HG03139 (cell line): Measurements from ENCODE around the gene SPNS3.

Source experiments
- ATAC-seq: cut with Tn5 transposase; IDR thresholded peaks from one replicate; pipeline ENCODE4 v1.9.1; 2021; ENCODE audit not compliant: unreplicated experiment

Gene SPNS3, protein sequence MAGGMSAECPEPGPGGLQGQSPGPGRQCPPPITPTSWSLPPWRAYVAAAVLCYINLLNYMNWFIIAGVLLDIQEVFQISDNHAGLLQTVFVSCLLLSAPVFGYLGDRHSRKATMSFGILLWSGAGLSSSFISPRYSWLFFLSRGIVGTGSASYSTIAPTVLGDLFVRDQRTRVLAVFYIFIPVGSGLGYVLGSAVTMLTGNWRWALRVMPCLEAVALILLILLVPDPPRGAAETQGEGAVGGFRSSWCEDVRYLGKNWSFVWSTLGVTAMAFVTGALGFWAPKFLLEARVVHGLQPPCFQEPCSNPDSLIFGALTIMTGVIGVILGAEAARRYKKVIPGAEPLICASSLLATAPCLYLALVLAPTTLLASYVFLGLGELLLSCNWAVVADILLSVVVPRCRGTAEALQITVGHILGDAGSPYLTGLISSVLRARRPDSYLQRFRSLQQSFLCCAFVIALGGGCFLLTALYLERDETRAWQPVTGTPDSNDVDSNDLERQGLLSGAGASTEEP

DNA sequence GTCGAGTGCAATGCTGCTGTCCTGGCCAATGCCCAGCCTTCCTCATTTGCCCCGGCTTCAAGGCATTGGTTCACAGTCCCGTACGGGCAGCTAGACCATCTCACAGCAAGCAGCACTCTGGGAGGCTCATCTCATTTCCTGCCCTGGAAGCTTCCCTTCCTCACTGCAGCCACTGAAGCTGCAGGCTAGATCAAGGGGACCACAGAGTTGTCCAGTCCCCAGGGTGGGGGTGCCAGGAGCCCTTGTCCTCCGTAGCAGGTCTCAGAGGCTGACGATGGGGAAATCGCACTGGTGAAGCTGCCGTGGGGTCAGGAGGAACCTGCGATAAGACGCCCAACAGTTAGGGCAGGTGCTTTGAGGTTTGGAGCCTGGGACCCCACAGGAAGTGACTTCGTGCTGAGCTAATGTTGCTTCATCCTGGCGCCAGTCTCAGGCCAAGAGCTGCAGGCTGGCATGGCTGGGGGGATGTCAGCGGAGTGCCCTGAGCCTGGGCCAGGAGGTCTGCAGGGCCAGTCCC lies at the start of gene SPNS3:
Gene SPNS3 (plus strand): TSS at position 426 of the 517 bp plus-strand sequence. CDS start 28 bp downstream, at position 454.
- ATAC-seq, result no peak

DNA sequence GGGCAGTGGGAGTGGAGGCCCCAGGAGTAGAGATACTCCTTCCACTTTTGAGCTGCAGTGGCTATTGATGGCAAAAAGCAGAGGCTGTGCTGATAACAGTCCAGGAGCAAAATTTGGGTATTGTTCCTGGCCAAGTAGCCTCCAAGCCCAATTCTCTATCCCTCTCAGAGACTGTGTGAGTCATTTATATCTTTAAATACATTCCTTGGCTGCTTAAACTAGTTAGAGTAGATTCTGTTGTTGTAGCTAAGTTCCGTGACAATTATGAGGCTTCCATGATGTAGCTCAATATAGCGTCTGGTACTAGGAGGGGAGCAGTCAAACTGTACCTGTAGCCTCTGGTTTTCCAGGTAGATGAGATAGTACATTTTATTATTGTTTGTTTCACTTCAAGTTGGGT lies 47.3 kb upstream of the SPNS3 start:
- no peak for ATAC-seq

DNA sequence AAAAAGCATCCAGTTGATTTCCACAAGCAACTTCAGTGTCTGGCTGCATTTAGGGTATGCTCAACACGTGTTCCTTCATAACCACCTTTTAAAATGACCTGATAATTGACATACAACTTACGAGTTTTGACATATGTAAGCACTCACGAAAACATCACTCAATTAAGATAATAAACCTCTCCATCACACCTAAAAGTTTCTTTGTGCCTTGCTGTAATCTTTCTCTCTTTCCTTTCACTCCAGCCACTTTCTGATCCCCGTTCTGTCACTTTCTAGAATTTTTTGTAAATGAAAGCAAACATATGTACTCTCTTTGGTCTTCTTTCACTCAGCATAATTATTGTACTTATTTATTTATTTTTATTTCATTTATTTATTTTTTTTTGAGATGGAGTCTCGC lies 46.6 kb upstream of the SPNS3 start:
- ATAC-seq, result no peak

DNA sequence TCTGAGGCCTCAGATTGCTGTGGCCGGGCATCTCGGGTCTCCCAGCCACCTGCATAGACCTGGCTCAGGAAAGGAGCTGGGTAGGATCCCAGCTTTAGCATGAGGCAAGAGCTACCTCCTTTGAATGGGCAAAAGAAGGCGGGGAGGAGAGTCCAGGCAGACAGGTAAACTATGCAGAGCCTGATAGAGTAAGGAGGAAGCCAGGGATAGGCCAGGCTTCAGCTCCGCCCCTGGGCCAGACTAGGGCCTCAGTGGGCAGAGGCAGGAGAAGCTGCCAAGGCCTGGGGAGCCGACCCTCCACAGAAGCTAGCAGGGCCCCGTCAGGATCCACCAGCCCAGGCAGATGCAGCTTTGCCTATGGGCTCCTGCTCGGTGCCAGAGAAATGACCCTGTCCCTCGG lies 44.7 kb upstream of the SPNS3 start:
- ATAC-seq, result no peak

DNA sequence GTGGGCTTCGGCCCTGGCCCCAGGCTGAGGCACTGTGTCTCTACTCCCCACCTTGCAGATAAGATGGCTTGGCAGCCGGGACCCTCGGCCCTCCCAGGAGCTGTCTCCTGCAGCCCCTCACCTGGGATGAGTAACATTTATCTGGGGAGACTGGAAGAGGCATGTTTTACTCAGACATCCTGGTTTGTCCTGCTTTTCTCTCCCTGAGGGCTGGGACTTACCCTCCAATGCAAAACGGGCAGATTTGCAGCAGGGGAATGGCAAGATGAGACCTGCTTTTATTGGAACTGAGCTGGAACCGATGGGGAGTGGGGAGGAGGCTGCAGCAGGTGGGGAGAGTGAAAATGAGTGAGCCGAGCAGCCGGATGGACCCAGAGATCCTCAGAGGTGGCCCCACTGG lies 39.9 kb upstream of the SPNS3 start:
- ATAC-seq, result no peak

DNA sequence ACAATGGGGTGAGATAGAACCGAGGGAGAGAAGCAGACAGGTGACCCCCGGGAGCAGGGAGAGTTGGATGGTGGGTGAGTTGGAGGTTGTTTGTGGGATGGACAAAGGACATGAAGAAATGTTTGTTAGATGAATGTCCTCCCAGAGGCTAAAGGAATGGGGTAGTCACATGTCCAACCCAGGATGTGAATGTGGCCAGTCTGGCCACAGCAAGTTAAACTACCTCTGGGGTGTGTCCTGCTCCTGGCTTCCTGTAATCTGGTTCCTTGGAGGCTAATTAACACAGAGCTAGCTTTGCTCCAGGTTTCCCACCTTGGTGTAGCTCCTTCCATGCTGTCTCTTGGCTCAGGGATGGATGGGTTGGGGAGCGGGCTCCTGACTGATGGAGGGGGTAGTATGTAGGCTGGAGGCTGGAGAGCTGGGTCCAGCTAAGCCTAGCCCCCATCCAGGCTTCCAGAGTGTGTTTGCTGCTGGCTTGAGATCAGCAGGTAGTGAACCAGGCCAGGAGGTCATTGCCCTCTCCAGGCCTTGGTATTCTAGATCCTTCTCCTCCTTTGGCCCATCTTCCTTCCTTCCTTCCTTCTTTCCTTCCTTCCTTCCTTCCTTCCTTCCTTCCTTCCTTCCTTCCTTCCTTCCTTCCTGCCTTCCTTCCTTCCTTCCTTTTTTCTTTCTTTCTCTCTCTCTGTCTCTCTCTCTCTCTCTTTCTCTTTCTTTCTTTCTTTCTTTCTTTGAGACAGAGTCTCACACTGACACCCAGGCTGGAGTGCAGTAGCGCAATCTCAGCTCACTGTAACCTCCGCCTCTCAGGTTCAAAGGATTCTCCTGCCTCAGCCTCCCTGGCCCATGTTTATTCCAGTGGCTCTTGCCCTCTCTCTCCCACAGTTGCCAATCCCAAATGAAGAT lies 39.3 kb upstream of the SPNS3 start:
- no peak for ATAC-seq

DNA sequence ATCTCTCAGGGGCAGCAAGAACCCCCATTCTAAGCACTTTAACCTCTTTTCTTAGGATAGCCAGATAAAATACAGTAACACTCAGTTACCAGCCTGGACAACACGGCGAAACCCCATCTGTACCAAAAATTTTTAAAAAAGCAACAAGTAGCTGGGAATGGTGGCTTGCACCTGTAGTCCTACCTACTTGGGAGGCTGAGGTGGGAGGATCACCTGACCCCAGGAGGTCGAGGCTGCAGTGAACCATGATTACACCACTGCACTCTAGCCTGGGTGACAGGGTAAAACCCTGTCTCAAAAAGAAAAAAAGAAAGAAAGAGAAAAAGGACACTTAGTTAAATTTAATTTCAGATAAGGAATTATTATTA lies 38.6 kb upstream of the SPNS3 start:
- ATAC-seq, result no peak

DNA sequence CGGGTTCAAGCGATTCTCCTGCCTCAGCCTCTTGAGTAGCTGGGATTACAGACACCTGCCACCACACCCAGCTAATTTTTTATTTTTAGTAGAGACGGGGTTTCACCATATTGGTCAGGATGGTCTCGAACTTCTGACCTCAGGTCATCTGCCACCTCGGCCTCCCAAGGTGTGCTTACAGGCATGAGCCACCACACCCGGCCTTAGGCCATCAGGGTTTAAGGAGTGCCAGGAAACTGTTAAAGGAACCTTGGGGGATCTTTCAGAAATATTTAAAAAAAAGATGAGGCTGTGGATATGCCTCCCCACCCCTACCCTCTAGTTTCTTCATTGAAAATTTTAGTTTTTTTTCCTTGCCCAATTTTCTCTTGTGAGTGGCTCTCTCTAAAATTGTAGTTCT lies 35.9 kb upstream of the SPNS3 start:
- ATAC-seq, result no peak

DNA sequence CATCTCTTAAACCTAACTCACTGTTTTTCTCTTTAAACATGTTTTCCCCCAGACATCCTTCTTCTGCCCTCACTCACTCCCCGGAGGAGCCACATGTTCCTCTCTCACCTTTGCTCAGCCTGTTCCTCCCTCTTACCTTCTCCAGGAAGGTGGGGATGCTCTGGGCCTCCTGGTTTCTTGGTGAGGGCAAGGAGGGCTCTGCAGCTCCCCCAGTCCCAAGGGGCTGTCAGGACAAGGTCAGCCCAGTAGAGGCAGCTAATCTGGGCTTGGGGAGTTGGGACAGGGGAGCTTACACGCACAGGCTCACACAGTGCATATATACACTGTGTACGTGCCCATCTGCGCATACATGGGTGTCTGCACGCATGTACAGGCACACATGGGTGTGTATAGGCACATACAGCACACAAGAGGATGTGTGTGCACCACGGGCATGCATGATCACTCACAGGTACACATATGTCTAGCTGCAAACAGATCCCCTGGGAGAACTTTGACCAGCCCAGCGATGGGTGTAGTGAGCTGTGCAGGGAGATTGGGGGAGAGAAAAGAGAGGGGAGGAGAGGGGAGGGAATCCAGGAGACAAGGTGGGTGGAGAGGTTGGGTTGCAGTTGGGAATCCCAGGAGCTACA lies 28.6 kb upstream of the SPNS3 start:
- ATAC-seq, result no peak

DNA sequence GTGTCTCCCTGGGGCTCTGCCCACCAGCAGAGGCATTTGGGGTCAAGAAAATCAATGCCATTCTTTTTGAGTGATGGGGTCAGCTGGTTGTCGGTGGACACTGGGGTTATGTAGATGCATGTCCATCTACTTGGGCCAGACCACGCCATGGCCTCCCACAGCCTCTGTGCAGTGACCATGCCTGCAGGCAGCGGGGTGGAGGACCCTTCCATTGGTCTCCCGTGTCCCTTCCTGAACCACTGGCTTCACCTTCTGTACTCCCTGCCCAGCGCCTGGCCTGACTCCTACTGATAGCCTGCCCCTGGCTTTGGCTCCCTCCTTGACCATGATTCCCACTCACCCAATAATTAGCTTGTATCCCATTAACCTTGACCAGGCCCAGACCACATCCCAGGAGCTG lies 28.0 kb upstream of the SPNS3 start:
- no peak for ATAC-seq

DNA sequence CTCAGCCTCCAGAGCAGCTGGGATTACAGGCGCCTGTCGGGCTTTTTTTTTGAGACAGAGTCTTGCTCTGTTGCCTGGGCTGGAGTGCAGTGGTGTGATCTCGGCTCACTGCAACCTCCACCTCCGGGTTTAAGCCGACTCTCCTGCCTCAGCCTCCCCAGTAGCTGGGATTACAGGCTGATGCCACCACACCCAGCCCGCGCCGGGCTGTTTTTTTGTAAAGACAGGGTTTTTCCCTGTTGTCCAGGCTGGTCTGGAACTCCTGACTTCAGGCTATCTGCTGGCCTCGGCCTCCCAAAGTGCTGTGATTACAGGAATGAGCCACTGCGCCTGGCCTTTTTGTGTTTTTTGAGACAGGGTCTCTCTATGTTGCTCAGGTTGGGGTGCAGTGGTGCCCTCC lies 27.4 kb upstream of the SPNS3 start:
- ATAC-seq, result no peak

DNA sequence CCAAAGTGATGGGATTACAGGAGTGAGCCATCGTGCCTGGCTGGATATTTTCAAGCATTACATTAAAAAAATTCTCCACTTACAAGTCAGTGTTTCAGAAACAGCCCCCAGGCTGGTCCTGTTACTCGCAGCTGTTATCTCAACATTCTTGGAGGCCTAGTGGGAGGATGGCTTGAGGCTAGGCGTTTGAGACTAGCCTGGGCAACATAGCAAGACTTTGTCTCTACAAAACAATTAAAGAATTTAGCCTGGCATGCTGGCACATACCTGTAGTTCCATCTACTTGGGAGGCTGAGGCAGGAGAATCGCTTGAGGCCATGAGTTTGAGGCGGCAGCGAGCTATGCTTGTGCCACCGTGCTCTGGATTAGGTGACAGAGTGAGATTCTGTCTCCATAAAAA lies 26.5 kb upstream of the SPNS3 start:
- no peak for ATAC-seq

DNA sequence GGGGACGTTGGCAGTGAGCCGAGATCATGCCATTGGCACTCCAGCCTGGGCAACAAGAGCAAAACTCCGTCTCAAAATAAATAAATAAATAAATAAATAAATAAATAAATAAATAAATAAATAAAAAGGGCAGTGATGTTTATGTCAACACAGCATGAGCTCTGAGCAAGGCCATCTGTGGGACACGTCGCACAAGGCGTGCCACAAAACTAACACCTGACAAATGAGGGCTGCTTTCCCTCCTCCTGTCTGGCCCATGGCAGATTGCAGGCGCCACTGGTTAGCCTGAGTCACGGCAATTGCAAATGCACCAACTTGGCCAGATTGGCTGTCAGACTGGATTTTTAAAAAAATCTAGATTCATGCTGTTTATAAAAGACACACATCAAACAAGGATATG lies 25.9 kb upstream of the SPNS3 start:
- no peak for ATAC-seq

DNA sequence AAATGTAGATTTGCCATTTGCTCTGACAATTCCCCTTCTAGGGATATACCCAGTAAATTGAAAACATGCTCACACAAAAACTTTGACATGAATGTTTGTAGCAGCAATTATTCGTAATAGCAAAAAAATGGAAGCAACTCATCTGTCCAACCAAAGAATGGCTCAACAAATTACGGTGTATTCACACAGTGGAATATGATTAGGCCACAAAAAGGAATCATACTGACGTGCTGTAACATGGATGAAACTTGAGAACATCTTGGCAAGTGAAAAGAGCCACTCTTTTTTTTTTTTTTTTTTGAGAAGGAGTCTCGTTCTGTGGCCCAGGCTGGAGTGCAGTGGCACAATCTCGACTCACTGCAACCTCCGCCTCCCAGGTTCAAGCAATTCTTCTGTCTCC lies 24.1 kb upstream of the SPNS3 start:
- ATAC-seq, result no peak

DNA sequence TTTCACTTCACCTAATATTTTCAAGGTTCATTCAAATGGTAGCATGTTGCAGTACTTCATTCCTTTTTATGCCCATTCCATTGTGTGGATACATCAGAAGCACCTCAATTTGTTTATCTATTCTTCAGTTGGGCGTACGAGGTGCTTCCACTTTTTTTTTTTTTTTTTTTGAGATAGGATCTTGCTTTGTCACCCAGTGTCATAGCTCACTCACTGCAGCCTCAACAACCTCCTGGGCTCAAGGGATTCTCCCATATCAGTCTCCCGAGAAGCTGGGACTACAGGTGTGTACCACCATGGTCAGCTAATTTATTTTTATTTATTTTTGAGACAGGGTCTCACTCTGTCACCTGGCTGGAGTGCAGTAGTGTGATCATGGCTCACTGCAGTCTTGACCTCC lies 22.5 kb upstream of the SPNS3 start:
- ATAC-seq, result no peak

DNA sequence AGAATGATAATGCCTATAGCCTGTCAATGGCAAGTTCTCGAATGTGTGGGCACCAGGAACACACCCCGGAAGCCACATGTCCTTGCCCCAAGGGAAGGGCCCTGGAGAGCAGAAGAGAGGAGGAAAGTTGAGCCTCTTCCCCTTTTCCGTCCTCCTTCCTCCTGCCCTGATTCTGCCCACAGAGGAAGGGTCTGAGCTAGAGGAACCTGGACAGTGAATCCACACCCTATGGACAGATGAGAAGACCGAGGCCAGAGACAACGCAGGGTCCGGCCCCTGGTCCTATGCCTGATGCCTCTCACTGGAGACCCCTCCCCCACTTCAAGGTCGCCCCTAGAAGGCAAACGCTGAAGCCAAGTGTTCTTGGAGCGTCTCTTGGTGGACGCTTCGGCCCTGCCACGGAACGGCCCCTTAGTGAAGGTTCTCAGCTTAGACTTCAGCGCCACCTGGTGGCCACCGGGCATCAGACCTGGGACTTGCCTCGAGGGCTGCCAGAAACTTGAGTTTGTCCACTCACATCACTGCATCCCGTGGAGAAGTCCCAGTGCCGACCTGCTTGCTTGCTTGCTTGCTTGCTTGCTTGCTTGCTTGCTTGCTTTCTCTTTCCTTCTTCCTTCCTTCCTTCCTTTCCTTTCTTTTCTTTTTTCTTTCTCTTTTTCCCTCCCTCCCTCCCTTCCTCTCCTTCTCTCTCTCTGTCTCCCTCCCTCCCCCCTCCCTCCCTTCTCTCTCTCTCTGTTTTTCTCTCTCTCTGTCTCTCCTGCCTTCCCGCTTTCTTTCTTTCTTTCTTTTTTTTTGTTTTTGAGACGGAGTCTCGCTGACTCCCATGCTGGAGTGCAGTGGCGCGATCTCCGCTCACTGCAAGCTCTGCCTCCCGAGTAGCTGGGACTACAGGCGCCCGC lies 20.6 kb upstream of the SPNS3 start:
- no peak for ATAC-seq

DNA sequence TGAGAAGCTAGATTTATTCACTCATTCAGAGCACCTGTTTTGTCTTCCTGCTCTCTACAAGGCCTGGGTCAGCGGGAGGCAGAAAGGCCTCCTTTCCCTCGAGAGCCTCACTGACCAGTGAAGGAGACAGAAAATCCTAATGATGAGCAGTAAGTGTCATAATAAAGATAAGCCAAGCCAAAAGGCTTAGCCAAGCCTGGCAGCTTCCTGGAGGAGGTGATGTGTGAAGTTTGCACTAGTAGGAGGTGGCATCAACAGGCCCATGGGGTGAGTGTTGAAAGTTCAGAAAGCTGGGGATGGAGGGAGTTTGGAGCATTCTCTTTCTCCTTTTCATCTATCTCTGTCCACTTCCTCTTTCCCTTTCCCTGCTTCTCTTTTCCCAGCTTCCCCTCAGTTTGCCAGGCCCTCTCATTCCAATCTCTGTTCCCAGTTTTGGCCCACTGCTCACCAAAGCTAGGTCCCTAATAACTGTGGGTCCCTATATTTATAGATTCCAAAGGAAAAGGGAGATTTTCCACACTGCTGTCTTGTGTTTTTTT lies 16.5 kb upstream of the SPNS3 start:
- no peak for ATAC-seq

DNA sequence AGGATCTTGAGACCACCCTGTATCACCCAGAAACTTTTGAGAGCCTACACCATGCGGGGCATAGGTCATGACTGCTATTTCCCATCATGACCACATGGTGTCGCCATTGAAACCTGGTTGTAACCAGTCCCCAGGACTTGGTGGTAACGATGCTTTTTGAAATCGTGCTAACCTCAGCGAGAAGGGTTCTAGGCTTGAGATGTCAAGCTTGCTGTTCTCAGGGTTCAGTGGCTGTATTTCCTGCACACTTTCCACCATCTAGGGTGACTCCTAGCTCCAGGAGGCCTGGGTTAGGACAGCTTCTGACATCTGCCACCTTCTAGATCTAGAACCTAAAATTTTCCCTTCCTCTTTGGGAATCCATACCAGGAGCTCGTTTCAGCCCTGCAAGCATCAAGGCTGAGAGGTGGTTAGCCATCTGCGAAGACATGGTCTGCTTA lies 13.0 kb upstream of the SPNS3 start:
- no peak for ATAC-seq

DNA sequence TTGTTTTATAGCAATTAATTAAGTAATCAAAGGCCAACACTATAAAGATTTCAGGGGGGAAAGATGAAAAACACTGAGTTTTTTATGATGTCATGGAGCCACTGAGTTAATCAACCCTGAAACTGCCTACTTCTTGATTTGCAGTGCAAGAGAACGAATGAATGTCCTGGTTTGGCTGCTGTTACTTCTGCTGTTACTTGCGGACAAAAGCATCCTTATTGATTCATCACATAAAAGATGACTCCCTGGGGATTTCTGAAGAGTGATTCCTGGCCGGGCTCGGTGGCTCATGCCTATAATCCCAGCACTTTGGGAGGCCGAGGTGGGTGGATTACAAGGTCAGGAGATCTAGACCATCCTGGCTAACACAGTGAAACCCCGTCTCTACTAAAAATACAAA lies 10.9 kb upstream of the SPNS3 start:
- ATAC-seq, result no peak

DNA sequence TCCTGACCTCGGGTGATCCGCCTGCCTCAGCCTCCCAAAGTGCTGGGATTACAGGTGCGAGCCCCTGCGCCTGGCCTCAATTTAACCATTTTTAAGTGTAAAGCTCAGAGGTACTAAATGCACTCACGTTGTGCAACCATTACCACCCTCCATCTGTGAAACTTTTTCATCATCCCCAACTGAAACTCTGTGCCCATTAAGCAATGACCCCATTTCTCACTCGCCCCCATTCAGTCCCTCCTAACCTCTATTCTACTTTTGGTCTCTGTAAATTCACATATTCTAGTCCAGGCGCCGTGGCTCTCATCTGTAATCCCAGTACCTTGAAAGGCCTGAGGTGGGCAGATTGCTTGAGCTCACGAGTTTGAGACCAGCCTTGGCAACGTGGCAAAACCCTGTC lies 8.3 kb upstream of the SPNS3 start:
- ATAC-seq, result no peak
